Stimulated activated CD4-positive, alpha-beta T cell treated with anti-CD3 and anti-CD28 coated beads, Interleukin-1b, Interleukin-23, amount 100 ng/mL, for 24 hours (primary cell): ENCODE data around the gene GRK7.
"Not testable (repeated sequence)": the region's sequence is repeated elsewhere in the genome, so short reads cannot be mapped to it uniquely, and the experiment has no call there.

Experiments used
- DNase-seq, 4 experiments: peaks; one replicate each; pipeline ENCODE4 v3.0.0-alpha.2; 2020; ENCODE audit warnings: low read depth in 4 of 4, low spot score in 1 of 4

GRK7 gene

GRCh38 chr3:141795741-141796080 lies 32.5 kb downstream of the GRK7 start:
- DNase-seq: no peak

GRCh38 chr3:141796081-141796888 lies 33.1 kb downstream of the GRK7 start:
- DNase-seq: peak; percentile 30 to 71 (median 58)

GRCh38 chr3:141796889-141797781 lies 33.9 kb downstream of the GRK7 start:
- DNase-seq: peak in 2 of 4 experiments; percentile 19 to 34

- no peak for DNase-seq
Observed at GRCh38 chr3:141797819-141798447, 34.7 kb downstream of the GRK7 start.

- DNase-seq: no peak
Observed at GRCh38 chr3:141798448-141798845, 35.2 kb downstream of the GRK7 start.

- DNase-seq: no peak
Observed at GRCh38 chr3:141802316-141803077, 39.3 kb downstream of the GRK7 start.

- DNase-seq: not testable (repeated sequence)
Observed at GRCh38 chr3:141803538-141803937, 40.3 kb downstream of the GRK7 start.

GRCh38 chr3:141804447-141804777 lies 41.2 kb downstream of the GRK7 start:
- no peak for DNase-seq

GRCh38 chr3:141804778-141805639 lies 41.8 kb downstream of the GRK7 start:
- no peak for DNase-seq

- DNase-seq: no peak
Observed at GRCh38 chr3:141807277-141808033, 44.2 kb downstream of the GRK7 start.

GRCh38 chr3:141808586-141808985 lies 45.4 kb downstream of the GRK7 start:
- DNase-seq: no peak

- no peak for DNase-seq
Observed at GRCh38 chr3:141810161-141810560, 47.0 kb downstream of the GRK7 start.

- DNase-seq: no peak
Observed at GRCh38 chr3:141811348-141811747, 48.1 kb downstream of the GRK7 start.

GRCh38 chr3:141812084-141812483 lies 48.9 kb downstream of the GRK7 start:
- DNase-seq: no peak

- no peak for DNase-seq
Observed at GRCh38 chr3:141812586-141812985, 49.4 kb downstream of the GRK7 start.
